DND-41 (cell line): Measurements from ENCODE around the gene SFXN5.

ENCODE experiments used
- ATAC-seq: fragments of 200-7000 bp; cut with Tn5 transposase; 3 replicates; pipeline ENCODE4 v1.9.1; 2021; ENCODE audit warnings: low read depth; ENCODE audit not compliant: insufficient read depth
- DNase-seq: peaks from one replicate; pipeline ENCODE4 v3.0.0-alpha.2; 2020
- H2AFZ ChIP-seq: 2 replicates; pipeline ENCODE4 v1.6.0; 2012; ENCODE audit warnings: low read depth, low read length
- H3K27ac ChIP-seq: 2 replicates; pipeline ENCODE4 v1.5.1; 2012; ENCODE audit warnings: low read length, inconsistent platforms
- H3K27me3 ChIP-seq: fragments of 200-600 bp; sonication (generic); 2 replicates; pipeline ENCODE4 v1.6.0; 2012; ENCODE audit warnings: low read length, mild to moderate bottlenecking, inconsistent platforms; ENCODE audit not compliant: insufficient read depth, poor library complexity
- H3K36me3 ChIP-seq: 2 replicates; pipeline ENCODE4 v1.5.1; 2012; ENCODE audit warnings: low read length, inconsistent platforms; ENCODE audit not compliant: insufficient read depth
- H3K4me1 ChIP-seq: 2 replicates; pipeline ENCODE4 v1.5.1; 2012; ENCODE audit warnings: mild to moderate bottlenecking, low read length; ENCODE audit not compliant: insufficient read depth
- H3K4me2 ChIP-seq: 2 replicates; pipeline ENCODE4 v1.6.0; 2012; ENCODE audit warnings: mild to moderate bottlenecking, moderate library complexity, low read length, inconsistent platforms; ENCODE audit not compliant: insufficient read depth
- H3K4me3 ChIP-seq, 2 experiments: fragments of 200-600 bp in 1 of 2; shearing (Covaris generic) in 1 of 2; 2 replicates each; pipeline ENCODE4 v1.5.1; 2012 to 2016; ENCODE audit warnings: inconsistent platforms in 2 of 2, low read length in 2 of 2, mild to moderate bottlenecking in 2 of 2, low read depth in 1 of 2, moderate library complexity in 1 of 2
- H3K79me2 ChIP-seq: 2 replicates; pipeline ENCODE4 v1.6.0; 2012; ENCODE audit warnings: low read length, inconsistent platforms; ENCODE audit not compliant: insufficient read depth
- H3K9ac ChIP-seq: 2 replicates; pipeline ENCODE4 v1.6.0; 2012; ENCODE audit warnings: low read depth, mild to moderate bottlenecking, inconsistent platforms, low read length, moderate library complexity
- H3K9me3 ChIP-seq: 2 replicates; pipeline ENCODE4 v1.5.1; 2012; ENCODE audit warnings: low read length, moderate library complexity, mild to moderate bottlenecking, inconsistent platforms; ENCODE audit not compliant: insufficient read depth, severe bottlenecking
- H4K20me1 ChIP-seq: 2 replicates; pipeline ENCODE4 v1.6.0; 2012; ENCODE audit warnings: low read length; ENCODE audit not compliant: insufficient read depth
- CTCF ChIP-seq: IDR thresholded peaks from 2 replicates; pipeline ENCODE4 v1.5.1; 2012; ENCODE audit warnings: borderline replicate concordance, low read length, moderate library complexity, mild to moderate bottlenecking; ENCODE audit not compliant: poor library complexity, severe bottlenecking; ENCODE audit errors: extremely low read depth
- EZH2 ChIP-seq: IDR thresholded peaks from 3 replicates; pipeline ENCODE4 v1.6.1; 2012; ENCODE audit warnings: borderline replicate concordance, low read depth, mild to moderate bottlenecking, moderate library complexity, low read length, inconsistent platforms; ENCODE audit not compliant: severe bottlenecking

SFXN5 gene

GRCh38 chr2:72894514-72894913 is 177.0 kb downstream of the SFXN5 start:
- H3K9me3 ChIP-seq, result no peaks in the 10 kb centered on the region
- ATAC-seq (no peak), DNase-seq (no peak)
- H3K9ac ChIP-seq, result no peak overlapping the region
- no peaks in the 10 kb centered on the region for H3K4me1 ChIP-seq
- peaks cover 8% of the 10 kb centered on the region; the same call in 1 of the 2 replicates for H4K20me1 ChIP-seq
- no peak overlapping the region for H3K4me3 ChIP-seq
- no peak overlapping the region for H2AFZ ChIP-seq
- TF ChIP-seq EZH2, result no peak
- TF ChIP-seq CTCF, result no peak
- no peak overlapping the region for H3K27ac ChIP-seq
- no peaks in the 10 kb centered on the region for H3K36me3 ChIP-seq
- peaks cover 12% of the 10 kb centered on the region for H3K27me3 ChIP-seq
- no peak overlapping the region for H3K4me2 ChIP-seq
- H3K79me2 ChIP-seq, result no peaks in the 10 kb centered on the region

GRCh38 chr2:72893594-72894319 is 177.8 kb downstream of the SFXN5 start:
- Histone ChIP-seq H3K27ac (no peak overlapping the region), H3K9me3 (no peaks in the 10 kb centered on the region), H4K20me1 (peaks cover 8% of the 10 kb centered on the region; the same call in 1 of the 2 replicates), H3K27me3 (peaks cover 12% of the 10 kb centered on the region), H3K4me1 (no peaks in the 10 kb centered on the region), H3K4me2 (no peak overlapping the region), H2AFZ (no peak overlapping the region), H3K4me3 (no peak overlapping the region), H3K36me3 (no peaks in the 10 kb centered on the region), H3K9ac (no peak overlapping the region), H3K79me2 (no peaks in the 10 kb centered on the region)
- TF ChIP-seq EZH2 (no peak), CTCF (peak; percentile 24)
- peak; percentile 25 for DNase-seq
- ATAC-seq, result peak; percentile 67; the same call in 2 of the 3 replicates

- Histone ChIP-seq H3K27me3 (peaks cover 4% of the 10 kb centered on the region), H3K4me2 (no peak overlapping the region), H3K4me1 (no peaks in the 10 kb centered on the region), H3K9me3 (no peaks in the 10 kb centered on the region), H3K36me3 (no peaks in the 10 kb centered on the region), H3K4me3 (no peak overlapping the region), H4K20me1 (peaks cover 8% of the 10 kb centered on the region; the same call in 1 of the 2 replicates), H2AFZ (no peak overlapping the region), H3K79me2 (no peaks in the 10 kb centered on the region), H3K27ac (no peak overlapping the region), H3K9ac (no peak overlapping the region)
- ATAC-seq (peak; percentile 94), DNase-seq (peak; percentile 54)
- no peak for TF ChIP-seq EZH2
- peak; percentile 75 for TF ChIP-seq CTCF
Measured at GRCh38 chr2:72892506-72893173, 178.9 kb downstream of the SFXN5 start.
